Right atrium auricular region (tissue), 2 donors: ENCODE results near the gene PPP1R1C. TPM values are rescaled to one million over a fixed set of nuclear protein-coding genes. Genes with fewer than 3 reads are reported as not detected.

Experiments
- DNase-seq: peaks from one replicate; pipeline ENCODE4 v3.0.0-alpha.2; 2019; ENCODE audit warnings: low spot score
- H3K27ac ChIP-seq, 2 donors: fragments of 200-600 bp; sonication (generic); 1 replicate in 1 of 2; 2 replicates in 1 of 2; pipeline ENCODE4 v1.5.1; 2016 to 2019
- H3K27me3 ChIP-seq, 2 donors: fragments of 200-600 bp; sonication (generic); one replicate each; pipeline versions ENCODE4 v1.5.1 to v1.6.0; 2017 to 2019
- H3K36me3 ChIP-seq: fragments of 200-600 bp; sonication (generic); one replicate; pipeline ENCODE4 v1.5.1; 2016
- H3K4me1 ChIP-seq, 2 donors: fragments of 200-600 bp; sonication (generic); one replicate each; pipeline versions ENCODE4 v1.5.1 to v1.6.0; 2017 to 2019
- H3K4me3 ChIP-seq, 2 donors: fragments of 200-600 bp; sonication (generic); 1 replicate in 1 of 2; 2 replicates in 1 of 2; pipeline ENCODE4 v1.5.1; 2017 to 2019; ENCODE audit warnings: mild to moderate bottlenecking in 1 of 2, moderate library complexity in 1 of 2
- H3K9me3 ChIP-seq, 2 donors: fragments of 200-600 bp; sonication (generic); one replicate each; pipeline ENCODE4 v1.5.1; 2019
- total RNA-seq, 2 donors: library from RNA; depleted of rRNA; stranded (reverse); fragments of >200 nt; gene quantifications; one replicate each; pipeline ENCODE4 v1.1.0, GENCODE V29; 2016
- TF ChIP-seq, protein P1 (sequence below), 2 donors: fragments of 200-600 bp; sonication (generic); IDR thresholded peaks; one replicate each; pipeline ENCODE4 v1.5.1; 2019; ENCODE audit warnings: antibody characterized with exemption in 2 of 2

The PPP1R1C gene
- total RNA-seq, 2 donors from 2014 or later, result 5.4 to 14.5 TPM

DNA sequence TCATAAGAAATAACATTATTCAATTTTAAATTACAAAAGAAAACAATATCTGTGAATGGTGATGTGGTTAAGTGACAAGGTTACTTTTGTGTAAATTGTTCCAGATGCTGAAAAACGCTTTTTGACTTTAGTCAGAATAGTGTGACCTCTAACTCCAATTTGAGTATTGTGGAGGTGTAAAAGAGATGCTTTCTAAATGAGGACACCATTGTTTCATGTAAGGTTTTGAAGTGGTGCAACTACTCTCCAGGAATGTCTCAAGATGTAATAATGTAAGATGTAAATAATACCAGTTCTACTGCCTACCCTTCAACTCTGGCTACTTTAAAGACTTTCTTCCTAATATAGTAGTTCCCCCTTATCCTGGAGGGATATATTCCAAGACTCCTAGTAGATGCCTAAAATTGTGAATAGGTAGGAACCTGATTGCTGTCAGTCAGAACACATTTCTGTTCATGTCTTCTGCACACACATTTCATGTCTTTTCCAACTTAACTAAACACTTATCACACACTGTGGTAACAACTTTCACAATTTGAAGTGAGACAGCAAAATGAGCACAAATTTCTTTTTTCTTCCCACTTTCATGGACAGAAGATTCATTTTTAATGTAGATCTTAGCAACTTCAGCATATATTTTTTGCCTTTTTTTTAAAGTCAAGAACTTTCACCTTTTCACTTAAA, 39.1 kb upstream of the PPP1R1C start:
- H3K27ac ChIP-seq, result no peak overlapping the region
- TF ChIP-seq, protein P1, sequence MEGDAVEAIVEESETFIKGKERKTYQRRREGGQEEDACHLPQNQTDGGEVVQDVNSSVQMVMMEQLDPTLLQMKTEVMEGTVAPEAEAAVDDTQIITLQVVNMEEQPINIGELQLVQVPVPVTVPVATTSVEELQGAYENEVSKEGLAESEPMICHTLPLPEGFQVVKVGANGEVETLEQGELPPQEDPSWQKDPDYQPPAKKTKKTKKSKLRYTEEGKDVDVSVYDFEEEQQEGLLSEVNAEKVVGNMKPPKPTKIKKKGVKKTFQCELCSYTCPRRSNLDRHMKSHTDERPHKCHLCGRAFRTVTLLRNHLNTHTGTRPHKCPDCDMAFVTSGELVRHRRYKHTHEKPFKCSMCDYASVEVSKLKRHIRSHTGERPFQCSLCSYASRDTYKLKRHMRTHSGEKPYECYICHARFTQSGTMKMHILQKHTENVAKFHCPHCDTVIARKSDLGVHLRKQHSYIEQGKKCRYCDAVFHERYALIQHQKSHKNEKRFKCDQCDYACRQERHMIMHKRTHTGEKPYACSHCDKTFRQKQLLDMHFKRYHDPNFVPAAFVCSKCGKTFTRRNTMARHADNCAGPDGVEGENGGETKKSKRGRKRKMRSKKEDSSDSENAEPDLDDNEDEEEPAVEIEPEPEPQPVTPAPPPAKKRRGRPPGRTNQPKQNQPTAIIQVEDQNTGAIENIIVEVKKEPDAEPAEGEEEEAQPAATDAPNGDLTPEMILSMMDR (IDR thresholded peaks at IDR 0.05), result no peak
- no peaks in the 10 kb centered on the region for H3K27me3 ChIP-seq
- no peak for DNase-seq
- no peak overlapping the region for H3K4me3 ChIP-seq
- no peaks in the 10 kb centered on the region for H3K36me3 ChIP-seq
- no peaks in the 10 kb centered on the region for H3K9me3 ChIP-seq
- H3K4me1 ChIP-seq, result no peaks in the 10 kb centered on the region

DNA sequence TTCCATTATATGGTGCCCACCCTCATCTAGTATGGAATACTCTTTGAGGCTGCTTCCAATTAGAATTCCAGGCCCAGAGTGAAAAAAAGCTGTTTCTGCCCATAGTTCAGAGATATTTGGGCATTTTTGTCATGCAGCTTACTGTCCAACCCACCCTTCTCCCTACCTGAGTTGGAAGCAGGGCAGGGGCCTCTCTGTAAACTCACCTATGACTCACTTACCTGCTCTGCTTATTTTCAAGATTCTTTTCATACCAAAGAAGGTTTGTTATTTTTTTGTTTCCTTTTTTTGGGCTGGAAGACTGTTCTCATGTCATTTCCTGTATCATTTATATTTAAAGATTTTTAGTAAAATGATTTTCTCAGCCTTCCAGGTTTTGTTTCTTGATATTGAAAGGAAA, 38.4 kb upstream of the PPP1R1C start:
- no peak for DNase-seq
- Histone ChIP-seq H3K27ac (no peak overlapping the region), H3K4me3 (no peak overlapping the region), H3K4me1 (no peaks in the 10 kb centered on the region), H3K36me3 (no peaks in the 10 kb centered on the region), H3K9me3 (no peaks in the 10 kb centered on the region), H3K27me3 (no peaks in the 10 kb centered on the region)
- TF ChIP-seq, protein P1 (IDR thresholded peaks at IDR 0.05), result no peak

DNA sequence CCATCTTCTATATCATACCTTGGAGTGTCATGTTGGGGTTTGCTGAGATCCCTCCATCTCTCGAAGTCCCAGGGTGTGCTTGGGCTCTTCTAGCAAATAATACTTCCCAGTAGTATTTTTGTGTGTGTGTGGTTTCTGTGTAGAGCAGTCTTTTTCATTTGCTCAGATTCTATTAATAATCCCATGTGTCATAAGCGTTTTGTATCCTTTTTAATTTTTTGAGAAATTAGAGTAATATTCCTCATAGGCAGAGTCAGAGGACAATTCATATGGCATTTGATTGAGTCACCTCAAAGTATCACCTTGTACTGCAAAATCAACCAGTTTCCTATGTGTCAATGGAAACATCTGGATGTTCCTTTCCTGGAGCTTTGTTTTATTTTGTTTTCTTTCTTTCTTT, 37.4 kb upstream of the PPP1R1C start:
- TF ChIP-seq, protein P1 (IDR thresholded peaks at IDR 0.05), result no peak
- Histone ChIP-seq H3K27me3 (no peaks in the 10 kb centered on the region), H3K9me3 (no peaks in the 10 kb centered on the region), H3K27ac (no peak overlapping the region), H3K4me1 (no peaks in the 10 kb centered on the region), H3K4me3 (no peak overlapping the region), H3K36me3 (no peaks in the 10 kb centered on the region)
- no peak for DNase-seq

DNA sequence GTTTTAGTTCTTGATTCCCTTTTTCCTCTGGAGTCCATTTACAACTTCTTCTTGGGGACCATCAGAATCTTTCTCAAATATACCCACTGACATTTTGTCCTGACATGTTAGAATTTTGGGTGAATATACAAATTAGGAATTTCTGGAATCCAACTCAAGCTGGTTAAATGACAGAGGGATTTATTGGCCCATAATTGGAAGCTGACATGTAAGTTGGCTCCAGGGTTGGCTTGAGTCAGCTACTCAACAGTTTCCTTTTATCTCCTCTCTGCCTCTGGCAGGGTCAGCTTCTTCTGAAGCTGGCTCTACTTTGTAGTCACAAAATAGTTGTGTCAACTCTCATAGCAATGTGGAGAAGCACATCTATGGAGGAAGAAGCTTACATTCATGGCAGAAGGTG, 36.6 kb upstream of the PPP1R1C start:
- Histone ChIP-seq H3K9me3 (no peaks in the 10 kb centered on the region), H3K27me3 (no peaks in the 10 kb centered on the region), H3K4me3 (no peak overlapping the region), H3K4me1 (no peaks in the 10 kb centered on the region), H3K36me3 (no peaks in the 10 kb centered on the region), H3K27ac (no peak overlapping the region)
- TF ChIP-seq, protein P1 (IDR thresholded peaks at IDR 0.05), result no peak
- no peak for DNase-seq

DNA sequence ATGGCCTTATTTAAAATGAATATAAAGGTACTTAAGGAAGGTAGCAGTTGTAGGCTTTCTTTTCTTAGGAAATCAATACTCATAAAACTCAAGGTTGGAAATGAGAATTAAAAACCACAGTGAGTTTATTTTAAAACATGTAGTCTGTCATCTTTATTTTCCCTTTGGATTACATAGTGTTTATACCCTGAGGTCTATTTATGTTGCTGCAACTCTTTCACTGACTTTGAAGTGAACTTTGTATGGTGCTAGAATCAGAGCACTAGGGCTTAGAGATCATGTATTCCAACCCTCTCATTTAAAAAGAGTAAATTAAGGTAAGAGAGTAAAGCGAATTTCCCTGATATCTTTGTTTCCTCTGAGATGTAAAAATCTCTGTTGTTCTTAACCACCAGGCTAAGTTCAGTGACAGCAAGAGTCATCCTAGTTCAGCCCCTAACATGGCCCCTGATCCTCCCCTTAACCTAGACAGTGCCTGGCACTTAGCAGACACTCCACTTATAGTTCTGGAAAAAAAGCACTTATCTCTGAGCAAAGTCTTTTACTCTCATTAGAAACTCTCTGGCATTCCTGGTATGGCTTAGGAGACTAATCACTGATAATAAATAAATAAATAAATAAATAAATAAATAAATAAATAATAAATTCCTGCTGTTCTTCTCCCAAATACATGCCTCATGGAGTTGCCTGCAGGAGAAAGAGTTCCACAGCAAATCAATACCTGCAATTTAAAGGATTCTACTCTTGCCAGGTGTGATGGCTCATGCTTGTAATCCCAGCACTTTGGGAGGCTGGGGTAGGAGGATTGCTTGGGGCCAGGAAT, 33.0 kb upstream of the PPP1R1C start:
- no peak overlapping the region for H3K27ac ChIP-seq
- no peak overlapping the region for H3K4me3 ChIP-seq
- H3K9me3 ChIP-seq, result no peaks in the 10 kb centered on the region
- TF ChIP-seq, protein P1 (IDR thresholded peaks at IDR 0.05), result no peak
- H3K4me1 ChIP-seq, result no peaks in the 10 kb centered on the region
- no peak for DNase-seq
- H3K36me3 ChIP-seq, result no peaks in the 10 kb centered on the region
- no peaks in the 10 kb centered on the region for H3K27me3 ChIP-seq
